HL-60 (cell line): Measurements from ENCODE around the gene C1S.

Source experiments
- DNase-seq, 2 experiments: peaks; one replicate each; pipeline ENCODE4 v3.0.0-alpha.2; 2010 to 2020; ENCODE audit warnings: low read depth in 1 of 2, low spot score in 1 of 2
- H3K27ac ChIP-seq: fragments of 250-450 bp; sonication (Bioruptor Pico); replicated peaks from 2 replicates; pipeline ENCODE4 v1.5.1; 2020; ENCODE audit warnings: mild to moderate bottlenecking, moderate library complexity
- H3K27me3 ChIP-seq: fragments of 250-450 bp; sonication (Bioruptor Pico); 2 replicates; pipeline ENCODE4 v1.5.1; 2021; ENCODE audit warnings: mild to moderate bottlenecking, moderate library complexity; ENCODE audit not compliant: insufficient read depth, poor library complexity, severe bottlenecking
- H3K4me3 ChIP-seq: replicated peaks from 2 replicates; pipeline ENCODE4 v1.5.1; 2011; ENCODE audit warnings: mild to moderate bottlenecking, control low read depth, low read length; ENCODE audit not compliant: insufficient read depth
- GABPA ChIP-seq: IDR thresholded peaks from 2 replicates; pipeline ENCODE4 v1.6.1; 2012; ENCODE audit warnings: low read depth
- POLR2AphosphoS5 ChIP-seq: IDR thresholded peaks from 2 replicates; pipeline ENCODE4 v1.6.1; 2012; ENCODE audit warnings: low read depth
- SPI1 ChIP-seq: IDR thresholded peaks from 2 replicates; pipeline ENCODE4 v1.6.1; 2012; ENCODE audit warnings: low read depth, mild to moderate bottlenecking, borderline replicate concordance
- TF ChIP-seq, protein P1 (sequence below): IDR thresholded peaks from one replicate; pipeline ENCODE4 v1.5.1; 2011; ENCODE audit warnings: low read length, control low read depth, inconsistent platforms; ENCODE audit not compliant: insufficient read depth
- TF ChIP-seq, protein P2 (sequence below): IDR thresholded peaks from 2 replicates; pipeline ENCODE4 v1.6.1; 2012; ENCODE audit warnings: low read depth; ENCODE audit not compliant: insufficient replicate concordance

Gene C1S

GRCh38 chr12:7015555-7016370 is 44.8 kb upstream of the C1S start:
- H3K27me3 ChIP-seq: no peaks in the 10 kb centered on the region
- H3K27ac ChIP-seq: no peak overlapping the region
- no peak for DNase-seq

DNA sequence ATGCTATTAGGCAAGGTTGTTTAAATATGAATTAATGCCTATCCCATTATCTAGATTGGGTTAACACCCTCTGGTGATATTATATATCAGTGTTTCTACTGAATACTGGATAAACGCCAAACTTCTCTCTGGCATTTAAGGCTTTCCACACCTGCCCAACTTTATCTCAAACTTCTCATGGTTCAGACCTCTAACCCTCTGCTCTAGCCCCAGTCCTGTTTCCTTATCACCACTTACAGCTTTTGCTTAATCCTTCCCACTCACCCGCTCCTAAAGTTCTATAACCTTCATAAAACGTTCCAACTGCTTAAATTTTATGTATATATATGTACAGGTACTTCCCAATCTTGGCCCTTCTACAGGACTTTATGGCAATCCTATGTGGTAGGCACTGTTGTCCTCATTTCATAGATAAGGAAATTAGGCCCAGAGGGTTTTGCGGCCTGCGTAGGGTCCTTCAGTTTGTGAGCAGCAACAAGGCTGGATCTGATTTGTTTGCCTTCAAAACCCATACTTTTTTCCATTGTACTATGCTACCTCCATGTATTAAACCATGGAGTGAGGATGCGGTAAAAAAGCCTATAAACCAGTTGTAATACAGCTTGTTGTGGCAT is 43.5 kb upstream of the C1S start:
- TF ChIP-seq, protein P1, sequence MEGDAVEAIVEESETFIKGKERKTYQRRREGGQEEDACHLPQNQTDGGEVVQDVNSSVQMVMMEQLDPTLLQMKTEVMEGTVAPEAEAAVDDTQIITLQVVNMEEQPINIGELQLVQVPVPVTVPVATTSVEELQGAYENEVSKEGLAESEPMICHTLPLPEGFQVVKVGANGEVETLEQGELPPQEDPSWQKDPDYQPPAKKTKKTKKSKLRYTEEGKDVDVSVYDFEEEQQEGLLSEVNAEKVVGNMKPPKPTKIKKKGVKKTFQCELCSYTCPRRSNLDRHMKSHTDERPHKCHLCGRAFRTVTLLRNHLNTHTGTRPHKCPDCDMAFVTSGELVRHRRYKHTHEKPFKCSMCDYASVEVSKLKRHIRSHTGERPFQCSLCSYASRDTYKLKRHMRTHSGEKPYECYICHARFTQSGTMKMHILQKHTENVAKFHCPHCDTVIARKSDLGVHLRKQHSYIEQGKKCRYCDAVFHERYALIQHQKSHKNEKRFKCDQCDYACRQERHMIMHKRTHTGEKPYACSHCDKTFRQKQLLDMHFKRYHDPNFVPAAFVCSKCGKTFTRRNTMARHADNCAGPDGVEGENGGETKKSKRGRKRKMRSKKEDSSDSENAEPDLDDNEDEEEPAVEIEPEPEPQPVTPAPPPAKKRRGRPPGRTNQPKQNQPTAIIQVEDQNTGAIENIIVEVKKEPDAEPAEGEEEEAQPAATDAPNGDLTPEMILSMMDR: no peak
- TF ChIP-seq, protein P2, sequence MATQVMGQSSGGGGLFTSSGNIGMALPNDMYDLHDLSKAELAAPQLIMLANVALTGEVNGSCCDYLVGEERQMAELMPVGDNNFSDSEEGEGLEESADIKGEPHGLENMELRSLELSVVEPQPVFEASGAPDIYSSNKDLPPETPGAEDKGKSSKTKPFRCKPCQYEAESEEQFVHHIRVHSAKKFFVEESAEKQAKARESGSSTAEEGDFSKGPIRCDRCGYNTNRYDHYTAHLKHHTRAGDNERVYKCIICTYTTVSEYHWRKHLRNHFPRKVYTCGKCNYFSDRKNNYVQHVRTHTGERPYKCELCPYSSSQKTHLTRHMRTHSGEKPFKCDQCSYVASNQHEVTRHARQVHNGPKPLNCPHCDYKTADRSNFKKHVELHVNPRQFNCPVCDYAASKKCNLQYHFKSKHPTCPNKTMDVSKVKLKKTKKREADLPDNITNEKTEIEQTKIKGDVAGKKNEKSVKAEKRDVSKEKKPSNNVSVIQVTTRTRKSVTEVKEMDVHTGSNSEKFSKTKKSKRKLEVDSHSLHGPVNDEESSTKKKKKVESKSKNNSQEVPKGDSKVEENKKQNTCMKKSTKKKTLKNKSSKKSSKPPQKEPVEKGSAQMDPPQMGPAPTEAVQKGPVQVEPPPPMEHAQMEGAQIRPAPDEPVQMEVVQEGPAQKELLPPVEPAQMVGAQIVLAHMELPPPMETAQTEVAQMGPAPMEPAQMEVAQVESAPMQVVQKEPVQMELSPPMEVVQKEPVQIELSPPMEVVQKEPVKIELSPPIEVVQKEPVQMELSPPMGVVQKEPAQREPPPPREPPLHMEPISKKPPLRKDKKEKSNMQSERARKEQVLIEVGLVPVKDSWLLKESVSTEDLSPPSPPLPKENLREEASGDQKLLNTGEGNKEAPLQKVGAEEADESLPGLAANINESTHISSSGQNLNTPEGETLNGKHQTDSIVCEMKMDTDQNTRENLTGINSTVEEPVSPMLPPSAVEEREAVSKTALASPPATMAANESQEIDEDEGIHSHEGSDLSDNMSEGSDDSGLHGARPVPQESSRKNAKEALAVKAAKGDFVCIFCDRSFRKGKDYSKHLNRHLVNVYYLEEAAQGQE: no peak
- no peak for TF ChIP-seq POLR2AphosphoS5
- no peak for TF ChIP-seq GABPA
- TF ChIP-seq SPI1: no peak
- H3K4me3 ChIP-seq: peak overlapping the region; percentile 96
- DNase-seq: peak in 1 of 2 experiments; percentile 4
- H3K27ac ChIP-seq: no peak overlapping the region
- H3K27me3 ChIP-seq: no peaks in the 10 kb centered on the region

More at GRCh38 chr12:7015555-7016370, 44.8 kb upstream of the C1S start:
- TF ChIP-seq POLR2AphosphoS5: no peak
- no peak for TF ChIP-seq SPI1
- TF ChIP-seq, protein P2: no peak
- TF ChIP-seq, protein P1: no peak
- no peak for TF ChIP-seq GABPA
- H3K4me3 ChIP-seq: no peak overlapping the region

DNA sequence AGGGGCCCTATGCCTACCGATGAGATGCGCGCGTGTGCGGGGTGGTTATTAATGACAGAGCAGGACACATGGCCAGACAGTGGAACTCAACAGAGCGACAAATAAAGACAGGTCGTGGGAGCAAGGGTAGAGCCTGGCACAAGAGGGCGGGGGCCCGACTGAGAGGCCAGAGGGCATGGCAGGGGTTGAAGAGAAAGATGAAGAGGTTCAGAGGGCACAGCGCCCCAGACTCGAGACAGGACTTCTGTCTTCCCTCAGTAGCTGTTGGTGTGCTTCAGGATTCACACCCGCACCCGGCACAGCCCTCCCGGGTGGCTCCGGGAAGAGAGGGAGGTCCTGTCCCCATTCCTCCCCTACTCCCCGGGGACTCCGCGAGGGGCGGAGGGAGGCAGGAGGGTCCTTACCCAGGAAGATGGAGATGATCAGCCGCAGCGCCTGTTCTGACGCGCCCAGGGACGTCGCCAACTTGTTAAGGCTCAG is 42.6 kb upstream of the C1S start:
- peak overlapping the region; percentile 71 for H3K27ac ChIP-seq
- peak; percentile 21 to 55 for DNase-seq
- H3K4me3 ChIP-seq: peak overlapping the region; percentile 96
- no peaks in the 10 kb centered on the region for H3K27me3 ChIP-seq
- TF ChIP-seq, protein P2: no peak
- no peak for TF ChIP-seq GABPA
- TF ChIP-seq POLR2AphosphoS5: no peak
- TF ChIP-seq SPI1: no peak
- TF ChIP-seq, protein P1: no peak
